LHCN-M2 (cell line): ENCODE measurements around the gene UCHL5. TPM values are rescaled to one million over a fixed set of nuclear protein-coding genes. Genes with fewer than 3 reads are reported as not detected.

Source experiments
- DNase-seq: peaks from one replicate; pipeline ENCODE4 v3.0.0-alpha.2; 2012; ENCODE audit warnings: low read depth
- total RNA-seq: library from RNA; depleted of rRNA; stranded (reverse); fragments of >200 nt; gene quantifications from 2 replicates; pipeline ENCODE4 v1.2.3, GENCODE V29; 2014; rRNA removed

The UCHL5 gene
- total RNA-seq, 1 experiment from 2014 or later = 40.3 TPM

- peak; percentile 47 for DNase-seq
Observed at GRCh38 chr1:192967901-192968300, 91.3 kb downstream of the UCHL5 start.

- no peak for DNase-seq
Observed at GRCh38 chr1:192967211-192967877, 91.8 kb downstream of the UCHL5 start.

- DNase-seq = no peak
Observed at GRCh38 chr1:192966073-192966472, 93.1 kb downstream of the UCHL5 start.

- DNase-seq = no peak
Observed at GRCh38 chr1:192962901-192963300, 96.3 kb downstream of the UCHL5 start.

Other genes starting within 250 kb of the UCHL5 start
- gene RO60, start 252 bp upstream of the UCHL5 start, total RNA-seq = 96.5 and 97.0 TPM in 2 replicates
- 24.4 and 26.5 TPM in 2 replicates for gene GLRX2, start 46.1 kb upstream of the UCHL5 start, total RNA-seq
- 25.8 and 29.9 TPM in 2 replicates for gene CDC73, start 62.7 kb upstream of the UCHL5 start, total RNA-seq
- 2.5 and 5.7 TPM in 2 replicates for gene B3GALT2, start 127.3 kb upstream of the UCHL5 start, total RNA-seq